ENCODE data around the gene SMG1.

DNA sequence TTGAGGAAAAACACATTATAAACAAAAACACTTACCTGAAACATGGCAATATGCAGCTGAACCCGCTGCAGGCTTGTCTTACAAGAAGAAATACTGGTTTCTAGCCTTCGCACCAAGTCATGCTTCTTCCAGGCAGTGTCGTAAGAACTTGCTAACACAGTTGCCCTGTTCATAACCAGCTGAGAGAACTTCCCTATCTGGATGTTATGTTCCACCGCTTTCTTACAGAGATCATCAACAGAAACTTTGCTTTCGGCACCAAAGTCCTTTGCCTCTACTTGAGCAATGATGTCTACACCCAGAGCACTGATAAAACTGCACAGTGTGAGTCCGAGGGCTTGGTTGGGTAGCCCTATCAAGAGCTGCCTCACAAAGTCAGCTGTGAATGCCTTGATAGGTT is 97.0 kb downstream of the SMG1 start:
- TF ChIP-seq POLR2AphosphoS5 (IDR thresholded peaks at IDR 0.05) (no peak), POLR2A (IDR thresholded peaks at IDR 0.05) (no peak)
- TF ChIP-seq, protein P1, sequence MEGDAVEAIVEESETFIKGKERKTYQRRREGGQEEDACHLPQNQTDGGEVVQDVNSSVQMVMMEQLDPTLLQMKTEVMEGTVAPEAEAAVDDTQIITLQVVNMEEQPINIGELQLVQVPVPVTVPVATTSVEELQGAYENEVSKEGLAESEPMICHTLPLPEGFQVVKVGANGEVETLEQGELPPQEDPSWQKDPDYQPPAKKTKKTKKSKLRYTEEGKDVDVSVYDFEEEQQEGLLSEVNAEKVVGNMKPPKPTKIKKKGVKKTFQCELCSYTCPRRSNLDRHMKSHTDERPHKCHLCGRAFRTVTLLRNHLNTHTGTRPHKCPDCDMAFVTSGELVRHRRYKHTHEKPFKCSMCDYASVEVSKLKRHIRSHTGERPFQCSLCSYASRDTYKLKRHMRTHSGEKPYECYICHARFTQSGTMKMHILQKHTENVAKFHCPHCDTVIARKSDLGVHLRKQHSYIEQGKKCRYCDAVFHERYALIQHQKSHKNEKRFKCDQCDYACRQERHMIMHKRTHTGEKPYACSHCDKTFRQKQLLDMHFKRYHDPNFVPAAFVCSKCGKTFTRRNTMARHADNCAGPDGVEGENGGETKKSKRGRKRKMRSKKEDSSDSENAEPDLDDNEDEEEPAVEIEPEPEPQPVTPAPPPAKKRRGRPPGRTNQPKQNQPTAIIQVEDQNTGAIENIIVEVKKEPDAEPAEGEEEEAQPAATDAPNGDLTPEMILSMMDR (IDR thresholded peaks at IDR 0.05 in 8 of 11, conservative IDR thresholded peaks at IDR 0.05 in 3 of 11): no peak

Measured in spleen (tissue), 7 donors.